Activated CD4-positive, alpha-beta T cell treated with anti-CD3 and anti-CD28 coated beads for 48 hours (primary cell): ENCODE measurements around the gene SEH1L.
"Not testable (repeated sequence)": the region's sequence is repeated elsewhere in the genome, so short reads cannot be mapped to it uniquely, and the experiment has no call there.

ENCODE experiments used
- DNase-seq: peaks from one replicate; pipeline ENCODE4 v3.0.0-alpha.2; 2020

SEH1L gene

DNA sequence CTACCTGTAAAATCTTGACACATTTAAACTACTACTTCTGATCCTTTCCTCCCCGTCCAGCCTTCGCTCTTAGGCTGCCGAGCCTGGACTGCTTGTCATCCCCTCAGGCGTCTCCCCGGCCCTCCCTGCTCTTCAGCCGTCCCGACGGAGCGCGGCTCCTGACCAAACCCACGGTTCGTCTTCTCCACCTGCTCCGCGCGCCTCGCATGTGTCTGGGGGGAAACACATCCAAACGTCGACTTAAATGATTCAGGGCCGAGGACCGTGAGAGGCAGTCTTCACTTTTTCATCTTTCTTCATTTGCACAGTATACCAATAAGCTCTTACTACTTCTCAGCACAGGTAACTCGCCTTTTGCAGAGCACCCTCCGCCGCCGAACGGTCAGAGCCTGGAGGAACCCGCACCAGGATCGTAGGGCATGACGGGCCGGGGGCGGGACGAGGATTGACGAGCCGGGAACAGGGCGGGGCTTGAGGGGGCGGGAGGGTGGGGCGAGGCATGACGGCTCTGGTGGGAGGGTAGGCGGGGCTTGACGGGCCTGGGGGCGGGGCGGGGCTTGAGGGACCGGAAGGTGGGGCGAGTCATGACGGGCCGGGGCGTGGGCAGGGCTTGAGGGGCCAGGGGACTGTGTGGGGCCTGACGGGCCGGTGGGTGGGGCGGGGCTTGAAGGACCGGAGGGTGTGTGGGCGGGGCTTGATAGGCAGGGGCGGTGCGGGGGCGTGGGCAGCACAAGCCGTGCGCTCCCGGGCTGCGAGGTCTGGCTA is at the start of gene SEH1L:
Gene SEH1L (plus strand): TSS at position 727 of the 765 bp plus-strand sequence. CDS start 111 bp downstream, outside the sequence.
- peak; percentile 100 for DNase-seq

DNA sequence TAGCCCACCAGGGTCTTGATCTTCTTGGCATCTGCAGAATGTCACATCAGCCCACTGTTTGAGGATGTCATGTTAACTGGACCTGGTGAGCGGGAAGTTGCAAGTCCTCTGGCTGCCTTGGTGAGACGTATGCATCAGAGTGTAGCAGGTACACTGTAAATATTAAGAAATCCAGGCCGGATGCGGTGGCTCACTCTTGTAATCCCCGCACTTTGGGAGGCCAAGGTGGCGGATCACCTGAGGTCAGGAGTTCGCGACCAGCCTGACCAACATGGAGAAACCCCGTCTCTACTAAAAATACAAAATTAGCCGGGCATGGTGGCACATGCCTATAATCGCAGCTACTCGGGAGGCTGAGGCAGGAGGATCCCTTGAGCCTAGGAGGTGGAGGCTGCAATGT is 46.6 kb upstream of the SEH1L start:
- not testable (repeated sequence) for DNase-seq

GRCh38 chr18:12904012-12904516 is 43.7 kb upstream of the SEH1L start:
- DNase-seq, result peak; percentile 64

DNA sequence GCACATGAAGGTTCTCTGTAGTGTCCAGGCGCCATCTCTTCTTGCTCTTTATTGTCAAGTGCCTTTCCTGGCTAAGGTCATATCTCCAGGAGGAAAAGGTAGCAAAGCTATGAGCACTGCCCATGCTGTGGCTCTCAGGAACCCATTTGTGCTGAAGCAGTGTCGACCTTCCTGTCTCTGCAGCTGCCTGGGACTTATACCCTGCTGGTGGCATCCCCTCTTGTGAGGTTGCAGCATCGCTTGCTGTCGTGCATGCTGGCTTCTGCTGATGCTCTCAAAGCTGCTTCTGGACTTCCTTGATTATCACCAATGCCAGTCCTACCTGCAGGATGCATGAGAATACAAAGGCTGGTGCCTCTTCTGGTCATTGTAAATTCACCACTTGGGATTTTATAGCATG is 41.7 kb upstream of the SEH1L start:
- no peak for DNase-seq

DNA sequence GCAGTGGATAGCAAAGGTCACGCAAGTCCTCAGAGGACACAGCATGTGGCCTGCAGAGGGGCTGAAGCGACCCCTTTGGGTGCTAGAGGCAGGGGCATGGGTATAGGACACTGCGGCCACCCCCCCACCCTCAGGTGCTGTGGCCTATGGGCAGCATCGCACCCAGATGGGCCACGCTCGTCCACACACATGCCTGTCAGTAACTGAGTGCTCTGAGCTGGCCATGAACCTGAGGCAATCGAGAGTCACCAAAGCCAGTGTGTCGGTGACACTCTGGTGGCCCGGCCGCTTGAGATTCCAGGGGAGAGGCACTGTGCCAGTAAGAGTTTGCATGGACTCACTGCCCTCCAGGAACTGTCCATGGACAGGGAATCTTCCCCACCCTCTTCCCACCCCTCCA is 41.0 kb upstream of the SEH1L start:
- no peak for DNase-seq

GRCh38 chr18:12907258-12907925 is 40.4 kb upstream of the SEH1L start:
- DNase-seq, result no peak

DNA sequence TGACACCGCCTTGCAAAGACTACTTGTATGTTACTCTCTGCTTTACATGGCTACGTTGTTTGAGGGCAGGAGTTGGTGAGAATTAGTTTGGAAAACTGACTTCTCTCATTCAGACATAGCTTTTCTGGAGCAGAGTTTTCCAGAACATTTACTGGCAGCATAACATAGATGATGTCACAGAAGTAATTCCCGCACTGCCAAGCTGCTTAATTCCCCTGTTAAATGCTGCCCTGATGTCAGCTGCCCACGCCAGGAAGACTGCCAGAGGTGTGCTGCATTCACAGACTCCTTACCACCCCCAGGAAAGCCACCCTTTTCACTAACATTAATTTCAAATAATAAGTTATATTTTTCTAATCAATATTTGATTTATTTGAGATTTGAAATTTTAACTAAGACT is 39.1 kb upstream of the SEH1L start:
- DNase-seq, result no peak

DNA sequence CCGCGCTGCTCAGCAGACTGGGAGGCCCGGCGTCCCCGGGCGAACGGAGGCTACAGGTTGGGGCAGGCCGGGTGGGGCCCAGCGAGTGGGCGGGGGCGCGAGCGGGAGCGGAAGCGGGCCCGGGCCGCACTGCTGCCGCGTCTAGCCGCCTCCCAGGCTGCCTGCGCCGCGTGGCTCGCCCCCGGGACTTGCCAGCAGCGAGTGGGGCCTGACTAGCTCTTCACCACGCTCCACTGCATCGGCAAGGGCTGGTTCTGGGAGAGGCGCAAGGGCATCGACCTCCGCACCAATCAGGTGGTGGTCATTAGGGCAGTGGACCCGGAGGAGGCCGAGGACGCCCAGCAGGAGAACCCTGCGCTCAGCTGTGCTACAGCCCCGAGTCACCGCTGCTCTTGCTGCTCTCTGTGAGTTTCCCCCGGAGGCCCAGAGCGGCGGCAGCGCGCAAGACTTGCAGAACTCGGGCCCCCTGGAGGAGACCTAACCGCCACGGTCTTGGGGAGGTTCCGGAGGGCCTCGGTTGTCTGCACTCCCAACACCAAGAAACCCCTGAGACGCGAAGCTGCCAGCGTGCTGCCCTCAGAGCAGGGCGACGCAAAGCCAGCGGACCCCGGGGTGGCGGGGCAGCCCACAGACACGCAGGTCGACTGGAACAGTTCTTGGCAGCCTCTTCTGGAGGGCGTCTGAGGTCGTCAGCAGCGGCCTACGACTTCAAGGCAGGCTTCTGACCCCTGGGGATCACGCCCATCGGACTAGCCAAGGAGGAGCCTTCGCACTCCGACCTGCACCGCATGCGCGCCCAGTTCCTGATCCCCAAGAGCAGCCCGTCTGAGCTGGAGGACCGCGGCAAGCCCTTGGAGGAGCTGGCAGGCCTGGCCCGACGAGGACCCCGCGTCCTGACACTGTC is 36.5 kb upstream of the SEH1L start:
- peak; percentile 68 for DNase-seq

GRCh38 chr18:12911929-12912703 is 35.7 kb upstream of the SEH1L start:
- no peak for DNase-seq

GRCh38 chr18:12921178-12921577 is 26.6 kb upstream of the SEH1L start:
- DNase-seq, result peak; percentile 43

GRCh38 chr18:12922266-12922665 is 25.5 kb upstream of the SEH1L start:
- no peak for DNase-seq

DNA sequence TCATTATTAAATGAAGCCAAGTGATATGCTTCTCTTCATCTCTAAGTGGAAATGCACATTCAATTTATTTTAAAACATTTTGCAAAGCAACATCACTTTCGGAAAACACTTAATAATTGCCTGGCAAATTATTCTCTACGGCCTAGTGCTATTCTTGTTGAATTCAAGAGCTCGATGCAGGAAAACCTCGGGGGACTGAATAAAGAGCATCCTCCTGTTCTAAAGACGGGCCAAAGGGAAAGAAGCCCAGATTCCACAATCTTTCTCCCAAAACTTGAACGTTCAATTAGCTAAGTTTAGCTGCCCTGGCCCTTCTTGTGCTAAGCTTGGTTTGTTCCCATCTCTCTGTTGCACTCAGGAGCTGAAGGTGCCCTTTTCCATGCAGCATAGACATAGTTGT is 23.2 kb upstream of the SEH1L start:
- DNase-seq, result no peak

DNA sequence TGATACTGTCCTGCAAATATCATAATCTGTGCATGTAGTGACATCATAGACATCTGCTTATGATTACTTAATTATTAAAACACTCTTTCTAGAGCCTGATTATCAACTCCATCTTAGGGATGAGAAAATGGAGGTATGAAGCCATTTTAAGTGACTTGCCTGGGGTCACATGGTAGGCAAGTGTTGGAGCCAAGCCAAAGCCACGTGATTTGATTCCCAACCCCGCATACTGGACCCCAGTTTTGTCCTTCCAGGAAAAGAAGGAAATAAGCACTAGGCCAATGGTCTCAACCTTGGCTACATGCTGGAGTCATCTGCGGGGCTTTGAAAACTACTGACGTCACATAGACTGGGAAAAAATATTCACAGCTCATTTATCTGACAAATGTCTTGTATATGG is 19.6 kb upstream of the SEH1L start:
- no peak for DNase-seq

DNA sequence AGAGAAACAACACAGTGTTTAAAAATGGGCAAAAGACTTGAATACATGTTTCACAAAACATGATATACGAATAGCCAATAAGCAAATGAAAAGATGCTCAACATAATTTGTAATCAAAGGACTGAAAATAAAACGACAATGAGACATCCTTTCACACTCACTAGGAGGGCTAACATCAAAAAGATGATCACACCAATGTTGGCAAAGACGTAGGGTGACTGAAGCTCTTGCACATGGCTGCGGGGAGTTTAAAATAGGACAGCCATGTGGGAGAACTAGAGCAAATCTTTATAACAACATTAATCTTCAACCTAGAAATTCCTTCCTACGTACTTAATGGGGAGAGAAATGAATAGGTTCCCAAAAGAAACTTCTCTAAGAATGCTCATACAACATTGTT is 19.2 kb upstream of the SEH1L start:
- DNase-seq, result no peak

GRCh38 chr18:12929477-12930083 is 18.2 kb upstream of the SEH1L start:
- DNase-seq, result no peak

- DNase-seq, result no peak
Measured at GRCh38 chr18:12930376-12930775, 17.4 kb upstream of the SEH1L start.

GRCh38 chr18:12930908-12931307 is 16.9 kb upstream of the SEH1L start:
- no peak for DNase-seq

DNA sequence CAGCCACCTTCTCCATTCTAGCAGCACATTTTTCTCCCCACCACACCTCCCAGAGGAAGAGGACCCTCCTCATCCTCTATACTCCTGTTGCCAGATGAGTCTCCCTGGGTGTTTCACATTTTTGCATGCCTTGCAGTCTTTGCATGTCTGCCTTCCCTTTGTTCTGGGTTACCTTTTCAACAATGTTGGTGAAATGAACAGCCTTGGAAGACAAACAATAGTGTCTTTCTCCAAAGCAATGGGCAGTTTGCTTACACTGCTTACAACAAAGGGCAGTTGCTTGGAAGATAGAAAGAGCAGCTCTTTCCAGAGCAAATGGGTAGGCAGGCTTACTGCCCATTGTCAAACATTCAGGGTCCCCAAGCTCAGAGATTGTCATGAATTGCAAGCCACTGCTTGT is 14.5 kb upstream of the SEH1L start:
- no peak for DNase-seq

- peak; percentile 83 for DNase-seq
Measured at GRCh38 chr18:12934454-12935071, 13.2 kb upstream of the SEH1L start.

DNA sequence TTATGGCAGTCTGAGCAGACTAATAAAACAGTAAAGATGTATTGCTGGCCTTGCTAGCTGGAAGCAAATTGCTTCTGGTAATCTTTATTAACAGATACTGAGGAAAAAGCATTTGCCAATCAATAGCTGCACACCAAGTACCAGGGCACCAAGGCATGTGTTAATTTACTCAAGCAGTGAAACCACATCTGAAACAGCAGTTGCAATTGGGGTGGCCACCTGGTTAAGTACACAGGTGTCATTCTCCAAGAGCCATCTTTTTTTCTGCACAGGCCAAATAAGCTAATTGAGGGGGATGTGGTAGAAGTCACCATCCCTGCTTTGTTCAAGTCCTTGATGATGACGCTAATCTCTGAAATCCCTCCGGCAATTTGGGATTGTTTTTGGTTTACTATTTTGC is 8.6 kb upstream of the SEH1L start:
- no peak for DNase-seq

GRCh38 chr18:12943215-12943614 is 4.6 kb upstream of the SEH1L start:
- no peak for DNase-seq

- DNase-seq, result no peak
Measured at GRCh38 chr18:12944709-12945108, 3.1 kb upstream of the SEH1L start.
